Measurements from ENCODE around the gene LYSET.
"Not testable (repeated sequence)": the region's sequence is repeated elsewhere in the genome, so short reads cannot be mapped to it uniquely, and the experiment has no call there.

The LYSET gene

GRCh38 chr14:93168610-93169009 is 16.5 kb upstream of the LYSET start:
- not testable (repeated sequence) for DNase-seq

- DNase-seq, result not testable (repeated sequence)
Observed at GRCh38 chr14:93169619-93170018, 15.5 kb upstream of the LYSET start.

GRCh38 chr14:93170141-93170540 is 15.0 kb upstream of the LYSET start:
- not testable (repeated sequence) for DNase-seq

- no peak for DNase-seq
Observed at GRCh38 chr14:93171376-93171775, 13.7 kb upstream of the LYSET start.

GRCh38 chr14:93173943-93174395 is 11.1 kb upstream of the LYSET start:
- DNase-seq, result peak in 11 of 51 donors; percentile 13 to 69 (median 28)

GRCh38 chr14:93174731-93175130 is 10.4 kb upstream of the LYSET start:
- not testable (repeated sequence) for DNase-seq

GRCh38 chr14:93175492-93175891 is 9.6 kb upstream of the LYSET start:
- no peak for DNase-seq

- DNase-seq, result peak in 1 of 51 donors; percentile 29
Observed at GRCh38 chr14:93183596-93184317, 1.4 kb upstream of the LYSET start.

GRCh38 chr14:93185349-93185720 is 218 bp downstream of the LYSET start:
- DNase-seq, result peak in 1 of 51 donors; percentile 72

- no peak for DNase-seq
Observed at GRCh38 chr14:93186466-93186865, 1.3 kb downstream of the LYSET start.

- DNase-seq, result no peak
Observed at GRCh38 chr14:93186956-93187355, 1.8 kb downstream of the LYSET start.

GRCh38 chr14:93195316-93195999 is 10.3 kb downstream of the LYSET start:
- no peak for DNase-seq

- no peak for DNase-seq
Observed at GRCh38 chr14:93199031-93199430, 13.9 kb downstream of the LYSET start.

GRCh38 chr14:93200553-93200952 is 15.4 kb downstream of the LYSET start:
- no peak for DNase-seq

GRCh38 chr14:93201155-93201704 is 16.1 kb downstream of the LYSET start:
- DNase-seq, result no peak

- peak; percentile 49 to 97 (median 92) for DNase-seq
Observed at GRCh38 chr14:93206793-93207467, 21.8 kb downstream of the LYSET start, which contains the start of the genes GON7 and UBR7. Gene GON7 (minus strand): TSS chr14:93207065. CDS start chr14:93207037, 28 bp downstream. Gene UBR7 (plus strand): TSS chr14:93207256. CDS start chr14:93207292, 36 bp downstream.

- peak in 39 of 51 donors; percentile 15 to 80 (median 61) for DNase-seq
Observed at GRCh38 chr14:93207468-93208308, 22.6 kb downstream of the LYSET start.

- DNase-seq, result no peak
Observed at GRCh38 chr14:93212432-93212831, 27.3 kb downstream of the LYSET start.

- no peak for DNase-seq
Observed at GRCh38 chr14:93214598-93214997, 29.5 kb downstream of the LYSET start.

- DNase-seq, result peak in 3 of 51 donors; percentile 3 to 17 (median 4)
Observed at GRCh38 chr14:93219103-93219726, 34.1 kb downstream of the LYSET start.
